K562 (cell line): ENCODE measurements around the gene GIMAP7. TPM values are rescaled to one million over a fixed set of nuclear protein-coding genes. Genes with fewer than 3 reads are reported as not detected.

Experiments
- ATAC-seq: fragments of 200-7000 bp; cut with Tn5 transposase; 3 replicates; pipeline ENCODE4 v1.9.1; 2020; ENCODE audit warnings: moderate library complexity
- BruUV-seq: library from RNA; stranded (reverse); fragments of 400-500 nt; replicated peaks from 2 replicates; lab custom pipeline; 2021; lab: Mats Ljungman, UMichigan
- CTCF ChIA-PET: fragments of 300-600 bp; formaldehyde crosslinking; extraction: SDS; loops from one replicate; lab custom pipeline; 2021; ENCODE audit warnings: low intra/inter-chr PET ratio; lab: Yijun Ruan, JAX
- POLR2A ChIA-PET: fragments of 300-600, 350-650 bp; sonication (Branson Sonifier 250); formaldehyde crosslinking; extraction: SDS; loops from one replicate; lab custom pipeline; 2021; ENCODE audit warnings: antibody characterized with exemption, inconsistent platforms; lab: Yijun Ruan, JAX
- DNase-seq, 4 experiments: peaks; one replicate each; pipeline versions ENCODE4 v3.0.0 to v3.0.0-alpha.2; 2011 to 2018; ENCODE audit warnings: low spot score in 3 of 4, mixed read lengths in 3 of 4; ENCODE audit errors: extremely low read depth in 1 of 4
- FAIRE-seq: peaks from 2 replicates; lab custom pipeline; 2011; peaks lifted over from hg19 to GRCh38; lab: Jason Lieb, UNC
- H2AFZ ChIP-seq: 2 replicates; pipeline ENCODE4 v1.6.0; 2011; ENCODE audit warnings: low read depth, low read length, control low read depth, inconsistent platforms
- H3K27ac ChIP-seq: fragments of 200-600 bp; 3 replicates; pipeline ENCODE4 v1.8.0; 2011; ENCODE audit warnings: low read depth, mild to moderate bottlenecking, control low read depth, inconsistent platforms, low read length, moderate library complexity, mixed read lengths; ENCODE audit errors: extremely low read depth
- H3K27me3 ChIP-seq, 2 experiments: fragments of 300-600 bp in 1 of 2; 2 replicates in 1 of 2; 3 replicates in 1 of 2; pipeline versions ENCODE4 v1.6.0 to v1.8.0; 2011; ENCODE audit warnings: inconsistent platforms in 2 of 2, low read length in 2 of 2, mild to moderate bottlenecking in 1 of 2, mixed read lengths in 1 of 2, moderate library complexity in 1 of 2; ENCODE audit not compliant: control insufficient read depth in 2 of 2, insufficient read depth in 2 of 2
- H3K36me3 ChIP-seq: fragments of 300-600 bp; 3 replicates; pipeline ENCODE4 v1.8.0; 2011; ENCODE audit warnings: mild to moderate bottlenecking, low read length, inconsistent platforms; ENCODE audit not compliant: control insufficient read depth, insufficient read depth
- H3K4me1 ChIP-seq, 2 experiments: fragments of 200-600 bp in 1 of 2; replicated peaks in 1 of 2; 2 replicates in 1 of 2; 3 replicates in 1 of 2; pipeline versions ENCODE4 v1.5.1 to v1.8.0; 2011; ENCODE audit warnings: inconsistent platforms in 2 of 2, low read length in 2 of 2, mild to moderate bottlenecking in 1 of 2, mixed read lengths in 1 of 2, moderate library complexity in 1 of 2; ENCODE audit not compliant: control insufficient read depth in 2 of 2, insufficient read depth in 2 of 2
- H3K4me2 ChIP-seq: 2 replicates; pipeline ENCODE4 v1.6.1; 2011; ENCODE audit warnings: low read length, control low read depth, inconsistent platforms, mixed read lengths; ENCODE audit not compliant: insufficient read depth
- H3K4me3 ChIP-seq: fragments of 200-600 bp; sonication (generic), shearing (Covaris generic); 2 replicates; pipeline ENCODE4 v1.5.1; 2016; ENCODE audit warnings: control low read depth, inconsistent platforms
- H3K79me2 ChIP-seq: fragments of 200-600 bp; 3 replicates; pipeline ENCODE4 v1.8.0; 2011; ENCODE audit warnings: low read length, inconsistent platforms; ENCODE audit not compliant: control insufficient read depth, insufficient read depth
- H3K9ac ChIP-seq, 2 experiments: 2 replicates each; pipeline versions ENCODE4 v1.6.0 to v1.6.1; 2011; ENCODE audit warnings: low read depth in 2 of 2, low read length in 2 of 2, control low read depth in 1 of 2, inconsistent platforms in 1 of 2, mild to moderate bottlenecking in 1 of 2, mixed read lengths in 1 of 2; ENCODE audit not compliant: insufficient read depth in 1 of 2
- H3K9me1 ChIP-seq: one replicate; pipeline ENCODE4 v1.6.0; 2011; ENCODE audit warnings: inconsistent platforms, mild to moderate bottlenecking, low read length, moderate library complexity; ENCODE audit not compliant: control insufficient read depth, insufficient read depth
- H3K9me3 ChIP-seq: replicated peaks from 2 replicates; pipeline ENCODE4 v1.5.1; 2011; ENCODE audit warnings: low read depth, low read length, inconsistent platforms; ENCODE audit not compliant: control insufficient read depth, insufficient read depth
- H4K20me1 ChIP-seq: replicated peaks from 2 replicates; pipeline ENCODE4 v1.6.1; 2011; ENCODE audit warnings: low read length, inconsistent platforms, mixed read lengths; ENCODE audit not compliant: control insufficient read depth, insufficient read depth
- CSDE1 ChIP-seq, 2 experiments: fragments of 450-650 bp; IDR thresholded peaks; 2 replicates each; pipeline ENCODE4 v1.6.1; 2016; ENCODE audit warnings: mild to moderate bottlenecking in 1 of 2
- FIP1L1 ChIP-seq: fragments of 200-400 bp; formaldehyde crosslinking; IDR thresholded peaks from 2 replicates; pipeline ENCODE4 v1.6.1; 2018; ENCODE audit warnings: mild to moderate bottlenecking, low read depth, low read length; ENCODE audit not compliant: poor library complexity, severe bottlenecking
- HMG20B ChIP-seq: fragments of 250-450 bp; sonication (Bioruptor Pico); IDR thresholded peaks from 2 replicates; pipeline ENCODE4 v1.5.0; 2021; ENCODE audit warnings: mild to moderate bottlenecking
- KDM1A ChIP-seq, 2 experiments: fragments of 450-650 bp; IDR thresholded peaks; 2 replicates each; pipeline ENCODE4 v1.6.1; 2016; ENCODE audit warnings: mild to moderate bottlenecking in 2 of 2
- MTA1 ChIP-seq: fragments of 450-650 bp; IDR thresholded peaks from 2 replicates; pipeline ENCODE4 v1.6.1; 2017; ENCODE audit warnings: borderline replicate concordance
- NCOA4 ChIP-seq: fragments of 450-650 bp; IDR thresholded peaks from 2 replicates; pipeline ENCODE4 v1.6.1; 2018; ENCODE audit warnings: mild to moderate bottlenecking; ENCODE audit not compliant: partially characterized antibody
- PRPF4 ChIP-seq: fragments of 200-400 bp; formaldehyde crosslinking; IDR thresholded peaks from one replicate; pipeline ENCODE4 v1.6.1; 2017; ENCODE audit warnings: low read length, low read depth, mild to moderate bottlenecking; ENCODE audit not compliant: insufficient read depth, poor library complexity, severe bottlenecking
- ZNF232 ChIP-seq: sonication (generic); formaldehyde crosslinking; IDR thresholded peaks from 2 replicates; pipeline ENCODE4 v1.8.0; 2022; ENCODE audit warnings: mild to moderate bottlenecking, missing genetic modification reagents
- ZNF436 ChIP-seq: fragments of 250-450, 450-650 bp; sonication (Bioruptor Pico); formaldehyde crosslinking; IDR thresholded peaks from 2 replicates; pipeline ENCODE4 v1.7.0; 2020; ENCODE audit warnings: mild to moderate bottlenecking
- WGBS: fragments of 100-300 bp; shearing (Covaris generic); methylation state at CpG from one replicate; pipeline ENCODE4 v1.1.6; 2016; ENCODE audit warnings: low coverage, mixed read lengths; ENCODE audit not compliant: insufficient coverage; ENCODE audit errors: missing lambda C conversion rate; 5-methylcytosine and 5-hydroxymethylcytosine counted together
- in situ Hi-C: fragments of 300-500 bp; cut with MboI; formaldehyde crosslinking; loops from 4 replicates; pipeline ENCODE4 v1.15.0; 2018; ENCODE audit warnings: inconsistent platforms, mixed read lengths
- intact Hi-C: fragments of 100-400 bp; cut with micrococcal nuclease; formaldehyde crosslinking; loops from 2 replicates; pipeline ENCODE4 v1.14.2; 2022
- polyA plus RNA-seq, 8 experiments: library from polyadenylated mRNA; depleted of rRNA in 4 of 8; stranded (reverse) in 5 of 8; unstranded in 3 of 8; fragments of >200 nt; fragmentation: Nextera tagmentation in 2 of 8; fragmentation: Illumina TruSeq in 1 of 8; extraction: Ambion mirVana in 2 of 8; extraction: Trizol in 1 of 8; gene quantifications; 2 replicates each; pipeline versions ENCODE4 v1.2.1 to v1.2.3, GENCODE V29; 2011 to 2014; ENCODE audit warnings: inconsistent platforms in 1 of 8, missing spikeins in 1 of 8
- total RNA-seq, 7 experiments: library from RNA; depleted of rRNA in 6 of 7; stranded (reverse); fragments of >200 nt in 6 of 7; fragmentation: Illumina TruSeq in 2 of 7; extraction: Trizol in 2 of 7; gene quantifications; 2 replicates each; pipeline versions ENCODE4 v1.2.1 to v1.2.3, GENCODE V29; 2011 to 2021; ENCODE audit warnings: low replicate concordance in 1 of 7
- TF ChIP-seq, protein P1 (sequence below): sonication (generic); formaldehyde crosslinking; IDR thresholded peaks from 2 replicates; pipeline ENCODE4 v1.4.0; 2020; ENCODE audit warnings: mild to moderate bottlenecking, missing genetic modification reagents

GIMAP7 gene
- total and polyA plus RNA-seq, 9 of the 15 experiments (the other 6 are each of a cell fraction or from before 2014, with no cell fraction given): 0.42 TPM; not detected in 8

DNA sequence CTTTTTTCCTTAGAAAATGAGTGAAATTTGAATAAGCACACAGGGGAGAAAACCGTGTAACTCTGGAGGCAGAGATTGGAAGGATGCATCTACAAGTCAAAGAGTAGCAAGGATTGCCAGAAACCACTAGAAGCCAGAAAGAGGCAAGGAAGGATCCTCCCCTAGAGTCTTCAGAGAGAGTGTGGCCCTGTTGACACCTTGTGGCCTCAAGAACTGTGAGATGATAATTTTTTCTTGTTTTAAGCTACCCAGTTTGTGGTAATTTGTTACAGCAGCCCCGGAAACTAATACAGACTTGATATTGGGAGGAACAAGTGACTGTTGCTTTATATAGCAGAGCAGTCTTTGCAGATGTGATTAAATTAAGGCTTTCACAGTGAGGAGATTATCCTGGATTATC, 3.6 kb upstream of the GIMAP7 start:
- peaks cover 14 to 17% of the 10 kb centered on the region in 2 experiments; a peak in 4 of 5 replicates for H3K27me3 ChIP-seq
- no TSS peak for BruUV-seq
- WGBS: 0% methylated on average over 2 of the region's 2 CpGs
- DNase-seq: no peak
- no peak overlapping the region for H3K4me2 ChIP-seq
- ChIA-PET POLR2A (interaction anchor here (1.0 kb wide), 1 partner anchor 31 kb away, joined by 3 read pairs; no protein-coding TSS in a partner anchor), CTCF (no interaction called here)
- no peaks in the 10 kb centered on the region for H3K79me2 ChIP-seq
- in situ Hi-C loops (no loop called here), intact Hi-C loops (no loop called here)
- H4K20me1 ChIP-seq: no peaks in the 10 kb centered on the region
- H3K27ac ChIP-seq: no peak overlapping the region
- H3K9ac ChIP-seq: no peak overlapping the region
- H3K9me3 ChIP-seq: no peaks in the 10 kb centered on the region
- H3K36me3 ChIP-seq: no peaks in the 10 kb centered on the region
- FAIRE-seq: no peak
- H3K9me1 ChIP-seq: no peaks in the 10 kb centered on the region
- H3K4me3 ChIP-seq: no peak overlapping the region
- no peak for ATAC-seq
- H2AFZ ChIP-seq: no peak overlapping the region
- H3K4me1 ChIP-seq: no peaks in the 10 kb centered on the region
- no peak for TF ChIP-seq ZNF232 (CRISPR knock-in tag)
- no peak for TF ChIP-seq HMG20B
- TF ChIP-seq NCOA4: no peak
- no peak for TF ChIP-seq MTA1
- TF ChIP-seq PRPF4: no peak
- no peak for TF ChIP-seq FIP1L1
- TF ChIP-seq ZNF436 (CRISPR knock-in tag): no peak
- TF ChIP-seq, protein P1, sequence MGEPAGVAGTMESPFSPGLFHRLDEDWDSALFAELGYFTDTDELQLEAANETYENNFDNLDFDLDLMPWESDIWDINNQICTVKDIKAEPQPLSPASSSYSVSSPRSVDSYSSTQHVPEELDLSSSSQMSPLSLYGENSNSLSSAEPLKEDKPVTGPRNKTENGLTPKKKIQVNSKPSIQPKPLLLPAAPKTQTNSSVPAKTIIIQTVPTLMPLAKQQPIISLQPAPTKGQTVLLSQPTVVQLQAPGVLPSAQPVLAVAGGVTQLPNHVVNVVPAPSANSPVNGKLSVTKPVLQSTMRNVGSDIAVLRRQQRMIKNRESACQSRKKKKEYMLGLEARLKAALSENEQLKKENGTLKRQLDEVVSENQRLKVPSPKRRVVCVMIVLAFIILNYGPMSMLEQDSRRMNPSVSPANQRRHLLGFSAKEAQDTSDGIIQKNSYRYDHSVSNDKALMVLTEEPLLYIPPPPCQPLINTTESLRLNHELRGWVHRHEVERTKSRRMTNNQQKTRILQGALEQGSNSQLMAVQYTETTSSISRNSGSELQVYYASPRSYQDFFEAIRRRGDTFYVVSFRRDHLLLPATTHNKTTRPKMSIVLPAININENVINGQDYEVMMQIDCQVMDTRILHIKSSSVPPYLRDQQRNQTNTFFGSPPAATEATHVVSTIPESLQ (CRISPR knock-in tag): no peak
- TF ChIP-seq KDM1A (IDR thresholded peaks at IDR 0.05): no peak
- TF ChIP-seq CSDE1 (IDR thresholded peaks at IDR 0.05): no peak
